ENCODE data around the gene FRMD4A.

The FRMD4A gene

GRCh38 chr10:14340051-14340744 is 9.5 kb upstream of the FRMD4A start:
- DNase-seq (ENCODE audit: low spot score) = no peak

GRCh38 chr10:14336736-14337135 is 6.0 kb upstream of the FRMD4A start:
- DNase-seq (ENCODE audit: low spot score) = no peak

DNA sequence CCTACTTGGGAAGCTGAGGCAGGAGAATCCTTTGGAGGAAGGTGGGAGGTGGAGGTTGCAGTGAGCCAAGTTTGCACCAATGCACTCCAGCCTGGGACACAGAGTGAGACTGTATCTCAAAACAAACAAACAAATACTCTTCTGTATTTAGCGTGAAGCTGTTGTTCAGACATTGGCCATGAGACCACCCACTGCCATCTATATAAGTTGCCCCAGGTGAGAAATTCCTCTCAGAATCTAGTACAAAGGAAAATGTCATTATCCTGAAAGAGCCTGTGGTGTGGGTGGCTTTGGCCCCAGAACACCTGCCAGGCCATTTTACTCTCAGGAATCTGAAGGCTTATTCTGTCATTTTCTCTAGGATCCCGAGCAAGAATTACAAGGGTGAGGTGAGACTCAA is 4.0 kb upstream of the FRMD4A start:
- DNase-seq (ENCODE audit: low spot score) = no peak

DNA sequence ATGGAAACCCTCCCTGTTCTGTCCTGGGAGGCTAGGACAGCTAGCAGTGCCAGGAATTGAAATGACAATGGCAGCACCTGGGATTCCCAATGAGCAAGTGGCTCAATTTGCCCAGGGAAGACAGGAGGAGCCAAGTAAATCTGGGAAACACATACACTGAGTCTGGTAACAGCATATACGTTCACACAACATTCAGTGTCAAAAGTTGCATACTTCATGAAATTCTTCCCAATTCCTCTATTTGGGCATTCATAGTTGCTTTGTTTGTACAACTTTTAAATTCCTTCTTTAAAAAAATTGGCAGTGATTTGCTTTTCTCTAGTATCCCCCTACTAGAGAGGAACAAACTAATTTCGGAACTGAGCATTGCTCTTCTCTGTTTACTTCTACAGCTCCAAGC is 2.9 kb upstream of the FRMD4A start:
- DNase-seq (ENCODE audit: low spot score) = no peak

DNA sequence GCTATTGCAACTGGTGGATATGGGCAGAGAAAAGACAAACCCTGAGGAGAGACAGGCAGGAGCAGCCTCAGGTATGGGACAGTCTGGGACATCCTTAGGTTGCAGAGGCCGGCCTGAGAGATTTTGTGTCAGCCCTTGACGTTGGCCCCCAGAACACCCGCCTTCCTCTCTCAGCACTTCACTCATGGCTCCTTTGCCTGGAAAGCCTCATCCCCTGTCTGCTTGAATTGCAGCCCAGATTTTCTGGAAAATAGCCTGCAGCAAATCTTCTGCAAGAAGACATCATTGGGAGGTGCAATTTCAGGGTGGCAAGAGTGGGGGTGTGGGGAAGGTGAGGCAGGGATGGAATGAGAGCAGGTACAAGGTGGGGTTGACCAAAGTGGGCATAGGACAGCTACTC is 2.2 kb upstream of the FRMD4A start:
- DNase-seq (ENCODE audit: low spot score) = no peak

GRCh38 chr10:14329746-14330173 is 964 bp downstream of the FRMD4A start:
- no peak for DNase-seq (ENCODE audit: low spot score)

- no peak for DNase-seq (ENCODE audit: low spot score)
Measured at GRCh38 chr10:14328881-14329672, 1.6 kb downstream of the FRMD4A start.

DNA sequence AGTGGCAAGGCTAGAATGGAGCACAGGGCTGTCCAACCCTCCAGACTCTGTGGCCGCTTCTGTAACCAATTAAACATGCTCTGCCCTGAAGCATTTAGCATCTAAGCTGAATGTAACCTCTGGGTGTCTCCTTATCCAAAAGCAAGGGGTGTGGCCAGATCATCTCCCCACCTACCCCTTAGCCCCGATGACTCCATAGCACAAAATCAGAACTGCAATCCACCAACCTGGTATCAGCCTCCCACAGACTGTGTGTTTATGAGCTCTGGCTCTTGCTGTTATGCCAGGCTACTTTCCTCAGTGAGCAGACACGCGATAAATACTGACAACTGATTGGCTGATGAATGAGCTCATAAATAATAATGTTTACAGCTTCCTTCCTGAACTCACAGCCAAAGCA is 3.2 kb downstream of the FRMD4A start:
- DNase-seq (ENCODE audit: low spot score) = peak; percentile 33

GRCh38 chr10:14326581-14326980 is 4.1 kb downstream of the FRMD4A start:
- DNase-seq (ENCODE audit: low spot score) = no peak

DNA sequence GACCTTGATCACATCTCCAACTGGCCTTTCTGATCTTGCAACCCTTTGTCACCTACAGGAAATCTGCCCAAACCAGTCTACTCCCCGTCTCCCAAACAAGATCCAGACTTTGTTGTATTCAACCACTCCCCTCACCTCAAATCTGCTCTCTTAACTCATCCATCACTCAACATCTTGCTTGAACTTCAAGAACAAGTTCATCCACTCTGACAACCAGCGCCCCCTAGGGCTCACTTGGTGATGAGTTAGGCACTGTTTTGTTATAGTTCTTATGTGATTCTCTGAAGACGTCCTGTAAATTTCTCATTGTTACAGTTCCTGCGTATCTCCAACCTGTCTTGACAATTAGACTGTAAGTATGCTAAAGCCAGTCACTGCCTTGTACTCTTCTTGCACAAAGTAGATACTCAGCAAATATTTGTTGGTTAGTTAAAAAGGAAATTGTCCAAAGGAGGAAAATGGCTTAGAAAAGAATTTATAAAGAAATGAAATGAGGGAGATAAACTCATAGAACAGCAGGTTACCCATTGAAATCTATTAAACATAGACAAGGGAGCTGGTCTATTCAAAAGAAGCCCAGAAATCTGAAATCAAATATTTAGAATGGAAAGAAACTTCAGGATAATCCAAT is 5.3 kb downstream of the FRMD4A start:
- DNase-seq (ENCODE audit: low spot score) = peak; percentile 28

- DNase-seq (ENCODE audit: low spot score) = no peak
Measured at GRCh38 chr10:14322526-14323188, 8.1 kb downstream of the FRMD4A start.

GRCh38 chr10:14318007-14318406 is 12.7 kb downstream of the FRMD4A start:
- no peak for DNase-seq (ENCODE audit: low spot score)

- no peak for DNase-seq (ENCODE audit: low spot score)
Measured at GRCh38 chr10:14312014-14312413, 18.7 kb downstream of the FRMD4A start.

- no peak for DNase-seq (ENCODE audit: low spot score)
Measured at GRCh38 chr10:14311206-14311957, 19.3 kb downstream of the FRMD4A start.

DNA sequence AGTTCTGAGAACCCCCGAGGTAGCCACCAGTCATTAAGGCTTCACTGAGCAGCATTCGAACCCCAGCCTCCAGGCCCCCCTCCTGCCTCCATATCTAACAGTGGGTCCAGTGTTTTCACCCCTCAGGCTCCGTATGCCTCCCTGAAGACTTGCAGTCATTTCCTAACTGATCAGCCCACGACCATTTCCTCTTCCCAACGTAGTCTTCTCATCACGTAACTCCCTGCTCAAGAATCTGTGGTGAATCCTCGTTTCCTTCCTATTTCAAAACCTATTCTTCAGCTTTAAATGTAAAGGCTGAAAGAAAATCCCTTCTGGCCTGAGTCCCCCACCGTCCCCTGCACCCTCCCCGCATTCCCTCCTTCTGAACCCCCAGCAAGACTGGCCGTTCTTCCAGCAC is 21.1 kb downstream of the FRMD4A start:
- no peak for DNase-seq (ENCODE audit: low spot score)

DNA sequence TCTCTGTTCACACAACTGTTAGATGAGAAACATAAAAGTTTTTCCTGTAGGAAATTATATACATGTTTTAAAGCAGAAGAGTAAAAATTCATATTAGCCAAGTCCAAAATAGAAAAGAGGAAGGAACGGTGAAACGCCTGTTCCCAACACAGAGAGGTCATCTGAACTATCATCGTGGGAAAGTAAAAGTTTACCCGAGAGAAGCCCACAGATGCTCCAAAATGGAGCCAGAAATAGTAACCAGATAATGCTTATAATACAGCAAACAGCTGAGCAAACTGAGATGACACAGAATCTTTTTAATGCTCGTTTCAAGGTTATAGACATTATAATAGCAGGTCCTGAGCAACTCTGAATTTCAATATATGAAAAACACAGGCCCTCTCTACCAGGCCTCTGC is 24.5 kb downstream of the FRMD4A start:
- no peak for DNase-seq (ENCODE audit: low spot score)

DNA sequence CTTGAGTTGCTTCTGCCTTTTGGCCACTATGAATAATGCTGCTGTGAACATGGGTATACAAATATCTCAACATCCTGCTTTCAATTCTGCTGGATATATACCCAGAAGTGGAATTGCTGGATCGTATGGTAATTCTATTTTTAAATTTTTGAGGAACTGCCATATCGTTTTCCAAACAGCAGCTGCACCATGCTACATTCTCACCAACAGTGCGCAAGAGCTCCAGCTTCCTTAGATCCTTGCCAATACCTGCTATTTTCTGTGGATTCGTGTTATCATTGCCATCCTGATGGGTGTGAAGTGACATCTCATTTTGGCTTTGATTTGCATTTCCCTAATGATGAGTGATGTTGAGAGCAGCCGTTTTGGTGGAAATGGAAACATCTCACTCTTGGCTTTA is 26.7 kb downstream of the FRMD4A start:
- no peak for DNase-seq (ENCODE audit: low spot score)

GRCh38 chr10:14302035-14302434 is 28.7 kb downstream of the FRMD4A start:
- no peak for DNase-seq (ENCODE audit: low spot score)

DNA sequence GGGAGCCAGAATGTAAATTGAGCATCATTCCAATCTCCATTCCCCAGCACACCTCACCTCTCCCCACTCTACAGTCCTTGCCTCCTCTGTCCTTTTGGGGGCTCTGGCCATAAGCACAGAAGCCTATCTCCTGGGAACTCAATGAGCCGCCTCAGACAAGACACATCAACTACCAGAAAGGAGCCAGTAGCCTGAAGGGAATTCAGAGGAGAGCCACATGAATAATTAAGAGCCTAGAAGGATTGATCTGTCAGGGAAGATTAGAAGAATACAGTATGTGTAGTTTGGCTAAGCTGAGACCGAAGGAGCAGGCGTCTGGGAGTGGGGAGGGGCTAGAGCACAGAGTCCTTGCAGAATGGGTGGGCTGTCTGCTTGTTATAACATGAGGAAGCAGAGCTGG is 31.2 kb downstream of the FRMD4A start:
- no peak for DNase-seq (ENCODE audit: low spot score)

- DNase-seq (ENCODE audit: low spot score) = peak; percentile 4
Measured at GRCh38 chr10:14296065-14296709, 34.5 kb downstream of the FRMD4A start.

- no peak for DNase-seq (ENCODE audit: low spot score)
Measured at GRCh38 chr10:14294347-14295059, 36.2 kb downstream of the FRMD4A start.

Measured in kidney capillary endothelial cell (primary cell).